K562 (cell line): Measurements from ENCODE around the gene KIAA2012. TPM values are rescaled to one million over a fixed set of nuclear protein-coding genes. Genes with fewer than 3 reads are reported as not detected.
A peak's percentile ranks its signal among the peaks of the same experiment; 100 is the strongest.

Source experiments
- ILF3 ChIP-seq: fragments of 450-650 bp; IDR thresholded peaks from 2 replicates; pipeline ENCODE4 v1.6.1; 2018; ENCODE audit warnings: antibody characterized with exemption, mild to moderate bottlenecking, moderate library complexity, borderline replicate concordance
- KAT2B ChIP-seq: IDR thresholded peaks from one replicate; pipeline ENCODE4 v1.6.1; 2012; ENCODE audit warnings: low read depth, mild to moderate bottlenecking, control low read depth, inconsistent platforms, low read length, moderate library complexity
- MAFG ChIP-seq: fragments of 450-650 bp; conservative IDR thresholded peaks from 2 replicates; pipeline ENCODE4 v1.6.1; 2016; ENCODE audit warnings: missing genetic modification characterization, missing compliant biosample characterization
- MED1 ChIP-seq: sonication (generic); formaldehyde crosslinking; IDR thresholded peaks from 2 replicates; pipeline ENCODE4 v1.8.1; 2023; ENCODE audit warnings: missing genetic modification reagents, borderline replicate concordance
- MTA2 ChIP-seq: fragments of 450-650 bp; IDR thresholded peaks from 2 replicates; pipeline ENCODE4 v1.6.1; 2016; ENCODE audit warnings: low read depth
- NELFE ChIP-seq: IDR thresholded peaks from 2 replicates; pipeline ENCODE4 v1.6.1; 2011; ENCODE audit warnings: mild to moderate bottlenecking; ENCODE audit not compliant: insufficient read depth, insufficient read length
- NRF1 ChIP-seq, 2 experiments: fragments of 450-650 bp; IDR thresholded peaks in 1 of 2; conservative IDR thresholded peaks in 1 of 2; 2 replicates each; pipeline ENCODE4 v1.6.1; 2014; ENCODE audit warnings: mild to moderate bottlenecking in 2 of 2
- PHB ChIP-seq: fragments of 250-450 bp; sonication (Bioruptor Pico); IDR thresholded peaks from 2 replicates; pipeline ENCODE4 v1.5.0; 2021
- PPARD ChIP-seq: fragments of 250-450 bp; sonication (Bioruptor Pico); IDR thresholded peaks from 2 replicates; pipeline ENCODE4 v1.8.0; 2022; ENCODE audit warnings: inconsistent platforms, mild to moderate bottlenecking, moderate library complexity
- RAD51 ChIP-seq: fragments of 450-650 bp; IDR thresholded peaks from 2 replicates; pipeline ENCODE4 v1.7.1; 2016; ENCODE audit warnings: low read depth, mild to moderate bottlenecking, borderline replicate concordance
- TAL1 ChIP-seq: fragments of 450-650 bp; IDR thresholded peaks from 2 replicates; pipeline ENCODE4 v1.6.1; 2016; ENCODE audit warnings: mild to moderate bottlenecking
- ZFP30 ChIP-seq: fragments of 250-450 bp; sonication (Bioruptor Pico); IDR thresholded peaks from 2 replicates; pipeline ENCODE4 v1.8.0; 2022; ENCODE audit warnings: moderate library complexity, mild to moderate bottlenecking, inconsistent platforms, borderline replicate concordance
- ZHX1 ChIP-seq: fragments of 150-350 bp; conservative IDR thresholded peaks from 2 replicates; pipeline ENCODE4 v1.6.1; 2014; ENCODE audit warnings: low read length
- ZNF277 ChIP-seq: fragments of 250-450 bp; sonication (Bioruptor Pico); IDR thresholded peaks from 2 replicates; pipeline ENCODE4 v1.8.0; 2022; ENCODE audit warnings: inconsistent platforms, mild to moderate bottlenecking, moderate library complexity, borderline replicate concordance
- polyA plus RNA-seq, 8 experiments: library from polyadenylated mRNA; depleted of rRNA in 4 of 8; stranded (reverse) in 5 of 8; unstranded in 3 of 8; fragments of >200 nt; fragmentation: Nextera tagmentation in 2 of 8; fragmentation: Illumina TruSeq in 1 of 8; extraction: Ambion mirVana in 2 of 8; extraction: Trizol in 1 of 8; gene quantifications; 2 replicates each; pipeline versions ENCODE4 v1.2.1 to v1.2.3, GENCODE V29; 2011 to 2014; ENCODE audit warnings: inconsistent platforms in 1 of 8, missing spikeins in 1 of 8
- total RNA-seq, 7 experiments: library from RNA; depleted of rRNA in 6 of 7; stranded (reverse); fragments of >200 nt in 6 of 7; fragmentation: Illumina TruSeq in 2 of 7; extraction: Trizol in 2 of 7; gene quantifications; 2 replicates each; pipeline versions ENCODE4 v1.2.1 to v1.2.3, GENCODE V29; 2011 to 2021; ENCODE audit warnings: low replicate concordance in 1 of 7

KIAA2012 gene
- total and polyA plus RNA-seq, 9 of the 15 experiments (the other 6 are each of a cell fraction or from before 2014, with no cell fraction given), result not detected

GRCh38 chr2:202064881-202065230 is 8.2 kb upstream of the KIAA2012 start (continued):
- TF ChIP-seq ZHX1 (no peak), PHB (CRISPR knock-in tag) (no peak), MTA2 (no peak), MAFG (tag) (no peak), ILF3 (no peak), MED1 (CRISPR knock-in tag) (no peak), NELFE (no peak), NRF1 (conservative IDR thresholded peaks at IDR 0.05 in 1 of 2, IDR thresholded peaks at IDR 0.05 in 1 of 2) (no peak), KAT2B (no peak), ZFP30 (CRISPR knock-in tag) (no peak), RAD51 (no peak), ZNF277 (CRISPR knock-in tag) (no peak), PPARD (CRISPR knock-in tag) (no peak), TAL1 (peak; percentile 30; the same call in 1 of the 2 replicates)
- TF ChIP-seq, all 486 proteins: peak for 6
